SKM-1 treated with dmso at 0.1 percent for 144 hours (cell line): ENCODE data around the gene PLIN4.

Experiments used
- DNase-seq: peaks from one replicate; lab custom pipeline; 2025; ENCODE audit not compliant: unreplicated experiment; lab: John Stamatoyannopoulos, UW

The PLIN4 gene

GRCh38 chr19:4507804-4508203 lies 10.5 kb downstream of the PLIN4 start:
- DNase-seq = no peak

- DNase-seq = no peak
Observed at GRCh38 chr19:4507150-4507452, 11.2 kb downstream of the PLIN4 start.

DNA sequence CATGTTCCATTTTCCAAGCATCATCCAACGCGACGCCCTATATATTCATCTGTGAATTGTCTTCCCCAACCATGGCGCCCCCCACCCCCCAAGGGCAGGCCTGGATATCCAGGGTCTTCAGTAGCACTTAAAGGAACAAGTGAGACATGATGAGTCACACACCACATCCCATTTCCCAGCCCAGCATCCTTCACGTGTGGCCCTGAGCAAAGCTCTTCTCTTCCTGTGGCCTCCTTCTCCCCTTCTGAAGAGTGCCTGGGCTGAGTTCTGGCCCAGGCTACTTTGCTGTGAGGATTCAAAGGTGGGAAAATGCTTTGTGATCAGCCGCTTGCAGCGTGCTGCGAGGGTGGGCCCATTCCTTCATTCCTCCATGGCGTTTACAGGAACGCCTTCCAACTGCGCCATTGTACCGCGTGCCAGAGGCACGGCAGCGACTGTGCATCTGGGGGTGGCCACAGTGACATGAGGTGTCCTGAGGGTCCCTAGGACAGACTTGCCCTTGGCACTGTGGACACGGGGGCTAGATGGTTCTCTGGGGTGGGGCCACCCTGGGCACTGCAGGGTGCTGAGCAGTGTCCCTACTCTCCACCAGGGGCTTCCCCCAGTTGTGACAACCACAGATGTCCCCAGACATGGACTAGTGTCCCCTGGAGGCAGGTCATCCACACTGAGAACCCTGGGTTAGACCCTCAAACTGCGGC lies 11.7 kb downstream of the PLIN4 start:
- DNase-seq = no peak

- DNase-seq = no peak
Observed at GRCh38 chr19:4505570-4506448, 12.5 kb downstream of the PLIN4 start.

- DNase-seq = peak; percentile 24
Observed at GRCh38 chr19:4504891-4505569, 13.3 kb downstream of the PLIN4 start.

DNA sequence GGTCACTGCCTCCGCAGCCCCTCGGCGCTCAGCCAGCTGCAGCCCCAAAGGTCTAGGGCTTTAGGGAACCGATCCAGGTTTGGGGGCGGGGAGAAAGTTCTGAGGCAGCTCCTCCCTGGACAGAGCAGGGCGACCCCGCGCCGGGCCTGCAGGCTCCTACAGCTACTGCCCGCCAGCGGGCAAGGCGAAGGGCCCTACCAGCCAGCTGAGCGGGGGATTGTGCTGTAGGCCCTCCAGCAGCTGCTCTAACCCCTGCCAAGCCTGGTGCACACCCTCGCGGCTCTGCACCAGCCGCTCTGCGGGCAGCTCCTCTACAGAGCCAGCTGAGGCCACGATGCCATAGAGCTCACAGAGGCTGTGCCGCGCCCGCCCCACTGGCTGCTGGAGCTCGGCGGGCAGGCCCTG lies 14.0 kb downstream of the PLIN4 start:
- no peak for DNase-seq

DNA sequence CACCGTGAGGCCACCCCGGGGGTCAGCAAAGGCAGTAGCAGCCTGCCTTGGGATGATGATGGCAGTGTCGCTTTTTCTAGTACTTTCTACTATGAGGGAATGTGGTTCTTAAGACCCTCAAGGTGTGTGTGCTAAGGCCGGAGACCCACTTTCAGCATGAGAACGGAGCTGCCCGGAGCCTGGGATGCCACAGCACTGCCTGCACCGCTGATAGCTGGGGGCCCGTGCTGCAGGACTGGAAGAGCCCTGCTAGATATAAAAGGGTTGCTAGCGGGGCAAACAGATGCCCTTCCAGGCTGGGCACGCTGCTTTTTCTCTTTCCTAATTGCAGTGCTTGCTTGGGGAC lies 14.5 kb downstream of the PLIN4 start:
- DNase-seq = no peak

DNA sequence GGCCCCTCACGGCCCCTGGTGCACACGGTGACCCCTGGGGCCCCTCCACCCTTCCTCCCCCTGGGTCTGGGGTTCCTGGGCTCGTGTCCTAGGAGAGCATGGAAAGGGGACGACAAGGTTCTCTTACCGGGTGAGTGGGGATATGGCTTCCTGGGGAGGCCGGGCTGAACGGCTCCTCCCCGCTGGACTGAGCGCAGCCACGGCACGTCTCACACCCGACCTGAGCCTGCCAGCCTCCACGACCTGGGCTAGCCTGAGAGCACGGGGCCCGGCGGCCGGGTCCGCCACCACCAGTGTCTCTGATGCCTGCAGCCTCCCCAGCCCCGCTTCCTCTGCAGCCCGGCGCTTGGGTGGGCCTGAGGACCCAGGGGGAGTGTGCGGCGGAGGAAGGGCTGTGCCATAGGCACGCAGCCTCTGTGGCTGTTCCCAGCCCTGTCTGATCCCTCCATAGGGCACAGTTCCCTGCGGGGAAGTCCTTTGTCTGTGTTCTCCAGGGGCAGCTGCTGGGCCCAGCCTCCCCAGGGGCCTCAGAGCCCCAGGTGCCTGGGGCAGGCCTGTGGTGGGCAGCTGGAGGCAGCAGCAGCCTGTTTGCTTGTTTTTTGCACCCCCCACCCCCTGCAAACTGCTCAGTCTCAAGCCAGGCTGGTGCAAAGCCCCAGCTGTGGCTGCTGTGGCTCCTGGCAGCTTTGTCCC lies 15.0 kb downstream of the PLIN4 start:
- DNase-seq = no peak

DNA sequence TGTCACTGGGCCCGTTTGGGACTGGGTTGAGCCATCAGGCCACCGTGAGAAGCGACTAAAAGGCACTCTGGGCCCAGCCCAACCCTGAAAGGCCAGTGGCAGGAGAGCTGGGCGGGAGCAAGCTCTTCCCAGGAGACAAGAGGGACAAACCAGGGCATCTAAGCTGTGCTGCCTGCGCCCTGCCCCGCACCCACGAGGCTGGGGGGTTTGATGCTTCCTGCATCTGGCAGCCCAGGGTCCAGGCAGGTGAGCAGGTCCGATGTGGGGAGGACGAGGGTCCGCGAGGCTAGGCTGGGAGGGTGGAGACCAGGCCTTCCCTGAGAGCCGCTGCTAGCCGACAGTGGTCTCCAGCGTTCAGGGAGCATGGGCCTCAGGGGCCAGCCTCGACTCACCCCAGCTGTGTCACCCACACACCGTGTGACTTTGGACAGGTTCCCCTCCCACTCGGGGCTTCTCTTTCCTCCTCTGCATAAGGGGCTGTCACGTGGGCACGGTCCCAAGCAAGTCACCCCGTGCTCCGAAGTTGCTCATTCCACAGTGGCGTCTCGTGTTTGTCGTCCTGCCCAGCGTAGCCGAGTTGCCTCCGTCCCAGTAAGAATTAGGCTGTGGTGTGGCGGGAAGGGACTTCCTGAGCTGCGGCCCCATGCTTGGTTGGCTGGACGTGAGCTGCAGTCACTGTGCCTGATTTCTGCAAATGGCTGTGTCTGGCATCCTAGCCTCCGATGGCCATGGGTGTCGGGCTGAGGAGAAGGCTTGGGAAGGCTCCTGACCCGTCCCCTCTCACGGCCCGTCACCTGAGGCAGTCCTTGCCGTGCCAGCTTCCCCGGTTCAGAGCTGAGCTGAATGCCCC lies 15.8 kb downstream of the PLIN4 start:
- no peak for DNase-seq

DNA sequence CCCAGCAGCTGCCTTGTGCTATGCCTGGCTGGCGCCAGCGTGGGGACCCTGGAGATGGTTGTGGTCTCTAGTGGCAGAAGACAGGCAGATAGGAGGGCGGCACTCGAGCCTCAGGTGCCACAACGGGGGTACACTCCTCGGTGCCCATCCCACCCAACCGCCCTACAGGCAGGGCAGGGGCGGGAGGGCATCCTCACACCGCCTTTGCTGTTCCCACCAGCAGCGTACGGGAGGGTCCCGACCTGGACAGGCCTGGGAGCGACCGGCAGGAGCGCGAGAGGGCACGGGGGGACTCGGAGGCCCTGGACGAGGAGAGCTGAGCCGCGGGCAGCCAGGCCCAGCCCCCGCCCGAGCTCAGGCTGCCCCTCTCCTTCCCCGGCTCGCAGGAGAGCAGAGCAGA lies 16.6 kb downstream of the PLIN4 start:
- DNase-seq = no peak

GRCh38 chr19:4500841-4501591 lies 17.3 kb downstream of the PLIN4 start:
- no peak for DNase-seq

DNA sequence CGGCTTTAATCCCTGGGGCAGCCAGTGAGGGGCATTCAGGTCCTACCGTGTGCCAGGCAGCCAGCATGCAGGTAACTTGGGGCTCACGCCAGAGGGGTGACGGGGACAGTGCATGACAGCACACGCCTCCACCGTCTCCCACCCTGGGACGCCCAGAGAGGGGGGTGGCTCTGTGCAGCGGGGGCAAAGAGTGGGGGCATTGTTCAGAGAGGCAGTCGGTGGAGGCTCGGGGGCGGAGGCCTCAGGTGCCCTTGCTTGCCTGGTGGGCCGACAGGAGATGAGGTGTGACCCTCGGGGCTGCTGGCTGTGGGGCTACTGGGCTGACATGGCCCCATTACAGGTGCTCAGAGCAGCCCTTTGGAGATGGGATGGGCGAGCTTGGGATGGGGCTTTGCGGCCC lies 18.4 kb downstream of the PLIN4 start:
- DNase-seq = no peak

DNA sequence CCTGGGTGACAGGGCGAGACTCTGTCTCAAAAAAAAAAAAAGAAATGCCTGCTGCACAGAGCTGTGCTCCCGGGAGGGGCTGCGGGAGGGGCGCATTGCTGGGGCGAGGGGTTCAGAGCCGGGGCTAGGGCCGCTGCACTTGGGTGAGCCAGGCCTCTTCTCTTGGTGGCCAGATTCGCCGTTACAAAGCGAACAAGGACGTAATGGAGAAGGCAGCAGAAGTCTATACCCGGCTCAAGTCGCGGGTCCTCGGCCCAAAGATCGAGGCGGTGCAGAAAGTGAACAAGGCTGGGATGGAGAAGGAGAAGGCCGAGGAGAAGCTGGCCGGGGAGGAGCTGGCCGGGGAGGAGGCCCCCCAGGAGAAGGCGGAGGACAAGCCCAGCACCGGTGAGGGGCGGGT lies 19.0 kb downstream of the PLIN4 start:
- DNase-seq = no peak

- no peak for DNase-seq
Observed at GRCh38 chr19:4498694-4499093, 19.6 kb downstream of the PLIN4 start.

DNA sequence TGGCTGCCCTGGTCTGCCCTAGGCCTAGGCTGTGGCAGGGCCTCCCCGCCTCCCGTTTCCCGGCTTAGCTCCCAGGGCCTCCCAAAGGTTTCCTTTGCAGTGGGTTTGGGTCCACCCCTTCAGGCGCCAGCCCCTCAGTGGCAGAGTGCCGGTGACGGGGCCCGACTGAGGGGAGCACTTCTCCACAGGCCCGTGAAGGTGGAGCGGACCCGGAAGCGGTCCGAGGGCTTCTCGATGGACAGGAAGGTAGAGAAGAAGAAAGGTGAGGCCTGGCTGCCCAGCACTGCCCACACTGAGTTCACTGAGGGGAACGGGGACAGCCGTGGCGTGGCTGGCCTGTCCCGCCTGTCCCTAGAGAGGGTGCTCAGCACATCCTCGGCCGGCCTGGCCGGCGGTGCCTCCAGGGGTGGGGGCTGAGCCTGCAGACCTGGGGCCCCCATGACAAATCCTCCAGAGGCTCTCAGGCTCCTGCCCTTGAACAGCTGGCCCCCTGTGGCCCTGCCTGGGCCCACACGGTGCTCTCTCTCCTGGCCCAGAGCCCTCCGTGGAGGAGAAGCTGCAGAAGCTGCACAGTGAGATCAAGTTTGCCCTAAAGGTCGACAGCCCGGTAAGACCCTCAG lies 20.4 kb downstream of the PLIN4 start:
- DNase-seq = no peak

DNA sequence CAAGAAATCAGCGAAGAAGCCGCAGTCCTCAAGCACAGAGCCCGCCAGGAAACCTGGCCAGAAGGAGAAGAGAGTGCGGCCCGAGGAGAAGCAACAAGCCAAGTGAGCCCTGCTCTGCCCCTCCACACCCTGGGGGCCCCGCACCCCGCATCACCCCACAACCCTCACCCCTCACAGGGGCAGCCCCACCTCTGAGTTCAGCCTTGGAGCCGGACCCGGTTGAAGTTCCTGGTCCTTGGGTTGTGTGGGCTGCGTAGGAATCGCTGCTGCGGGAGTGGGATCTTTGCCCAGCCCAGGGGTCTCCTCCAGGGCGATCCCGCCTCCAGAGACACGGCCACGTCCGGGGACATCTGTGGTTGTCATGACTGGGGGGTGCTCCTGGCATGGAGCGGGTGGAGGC lies 22.0 kb downstream of the PLIN4 start:
- DNase-seq = no peak

- DNase-seq = no peak
Observed at GRCh38 chr19:4495471-4495870, 22.8 kb downstream of the PLIN4 start.

- DNase-seq = no peak
Observed at GRCh38 chr19:4494691-4495064, 23.6 kb downstream of the PLIN4 start.

- DNase-seq = no peak
Observed at GRCh38 chr19:4493929-4494690, 24.2 kb downstream of the PLIN4 start.
